MG63 (cell line): ENCODE results near the gene ADGRB2. TPM values are rescaled to one million over a fixed set of nuclear protein-coding genes. Genes with fewer than 3 reads are reported as not detected.

Experiments
- DNase-seq: peaks from one replicate; pipeline ENCODE4 v3.0.0-alpha.2; 2020
- H3K27me3 ChIP-seq: fragments of 250-450 bp; sonication (Bioruptor Pico); 2 replicates; pipeline ENCODE4 v1.5.1; 2020; ENCODE audit warnings: mild to moderate bottlenecking, moderate library complexity
- H3K36me3 ChIP-seq: fragments of 250-450 bp; sonication (Bioruptor Pico); 2 replicates; pipeline ENCODE4 v1.5.1; 2020; ENCODE audit warnings: mild to moderate bottlenecking, moderate library complexity
- H3K4me3 ChIP-seq: fragments of 250-450 bp; sonication (Bioruptor Pico); 2 replicates; pipeline ENCODE4 v1.5.1; 2020; ENCODE audit warnings: mild to moderate bottlenecking, moderate library complexity
- H3K9me3 ChIP-seq: fragments of 250-450 bp; sonication (Bioruptor Pico); 2 replicates; pipeline ENCODE4 v1.5.1; 2020; ENCODE audit warnings: mild to moderate bottlenecking, moderate library complexity
- total RNA-seq: library from RNA; depleted of rRNA; stranded (reverse); fragments of >200 nt; shearing (Covaris generic); gene quantifications from 2 replicates; pipeline ENCODE4 v1.2.3, GENCODE V29; 2014; ENCODE audit warnings: low replicate concordance

ADGRB2 gene
- total RNA-seq, 1 experiment from 2014 or later = 8.5 TPM

DNA sequence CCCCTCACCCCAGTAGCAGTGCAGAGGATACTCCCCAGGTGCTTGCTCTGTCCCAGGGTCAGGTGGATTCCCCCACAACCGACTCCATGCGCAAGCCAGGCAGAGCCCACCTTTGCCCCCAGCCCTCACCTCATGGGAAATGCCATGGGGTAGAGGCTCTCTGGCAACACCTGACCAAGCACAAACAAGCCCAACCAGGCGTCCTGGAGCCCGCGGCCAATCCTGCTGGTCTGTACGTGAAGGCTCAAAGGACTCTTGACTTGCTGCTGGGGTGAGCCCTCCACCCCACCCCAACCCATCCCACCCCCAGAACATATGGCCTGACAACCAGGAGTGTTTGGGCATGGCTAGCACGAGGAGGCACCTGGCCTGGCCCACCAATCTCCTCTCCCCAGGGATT is 1.8 kb downstream of the ADGRB2 start:
- no peaks in the 10 kb centered on the region for H3K36me3 ChIP-seq
- DNase-seq = no peak
- H3K4me3 ChIP-seq = peak overlapping the region; percentile 58; the same call in 1 of the 2 replicates

DNA sequence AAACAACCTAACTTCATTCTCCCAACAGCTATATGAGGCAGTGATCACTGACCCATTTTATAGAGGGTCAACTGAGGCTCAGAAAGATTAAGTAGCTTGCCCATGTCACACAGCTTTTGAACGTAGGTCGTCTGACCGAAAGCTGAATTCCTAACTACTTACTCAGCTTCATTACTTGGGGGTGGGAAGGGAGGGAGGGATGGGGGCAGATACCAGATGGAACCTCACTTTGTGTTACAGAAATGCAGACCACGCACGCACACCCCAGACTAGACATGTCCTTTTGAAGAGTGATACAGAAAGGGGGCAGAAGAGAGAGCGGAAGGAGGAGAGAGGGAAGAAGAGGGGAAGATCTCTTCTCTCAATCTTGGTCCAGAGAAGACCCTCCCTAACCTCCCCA is 2.3 kb downstream of the ADGRB2 start:
- DNase-seq = no peak
- Histone ChIP-seq H3K4me3 (no peak overlapping the region), H3K36me3 (0 out of 2 replicates have a peak, but pooled peaks cover 1% of the 10 kb centered on the region), H3K9me3 (no peaks in the 10 kb centered on the region), H3K27me3 (no peaks in the 10 kb centered on the region)

More for the DNA sequence above, 1.8 kb downstream of the ADGRB2 start:
- no peaks in the 10 kb centered on the region for H3K9me3 ChIP-seq
- H3K27me3 ChIP-seq = no peaks in the 10 kb centered on the region

GRCh38 chr1:31760471-31761470 is 3.4 kb downstream of the ADGRB2 start:
- H3K4me3 ChIP-seq = peak overlapping the region; percentile 28
- H3K27me3 ChIP-seq = no peaks in the 10 kb centered on the region
- H3K36me3 ChIP-seq = 0 out of 2 replicates have a peak, but pooled peaks cover 2% of the 10 kb centered on the region
- no peaks in the 10 kb centered on the region for H3K9me3 ChIP-seq
- peak; percentile 65 for DNase-seq

DNA sequence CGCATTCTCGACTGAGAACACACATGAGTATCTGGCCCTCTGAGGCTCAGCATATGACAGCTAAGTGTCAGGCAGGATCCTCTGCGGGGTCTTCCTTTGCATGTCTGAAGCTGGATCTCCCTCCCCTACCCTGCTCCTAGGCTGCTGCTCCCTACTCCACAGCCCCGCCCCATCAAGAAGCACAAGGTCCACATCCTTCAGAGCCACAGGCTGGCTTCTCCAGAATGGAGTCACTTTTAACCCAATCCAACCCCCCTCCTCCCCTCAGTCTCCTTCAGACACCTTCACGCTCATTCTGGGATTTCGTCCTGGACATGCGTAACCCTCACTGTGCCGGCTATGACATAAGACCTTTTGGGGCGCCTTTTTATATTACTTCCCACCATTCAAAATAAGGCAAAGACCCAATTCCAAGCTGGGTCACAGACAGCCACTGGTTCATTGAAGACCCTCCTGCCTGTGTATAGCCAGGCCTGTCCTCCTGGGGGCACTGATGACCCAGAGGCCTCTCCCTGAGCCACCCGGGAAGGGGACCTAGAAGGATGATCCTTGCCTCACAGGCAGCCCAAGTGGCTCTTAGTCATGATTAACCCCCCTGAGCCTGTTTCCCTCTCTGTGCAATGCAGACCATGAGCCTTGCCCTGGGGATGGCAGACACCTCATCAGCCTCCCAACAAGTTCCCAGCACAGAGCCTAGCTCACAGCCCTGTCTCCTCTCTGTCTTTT is 4.7 kb downstream of the ADGRB2 start:
- Histone ChIP-seq H3K36me3 (0 out of 2 replicates have a peak, but pooled peaks cover 2% of the 10 kb centered on the region), H3K9me3 (no peaks in the 10 kb centered on the region), H3K4me3 (no peak overlapping the region), H3K27me3 (no peaks in the 10 kb centered on the region)
- DNase-seq = no peak

DNA sequence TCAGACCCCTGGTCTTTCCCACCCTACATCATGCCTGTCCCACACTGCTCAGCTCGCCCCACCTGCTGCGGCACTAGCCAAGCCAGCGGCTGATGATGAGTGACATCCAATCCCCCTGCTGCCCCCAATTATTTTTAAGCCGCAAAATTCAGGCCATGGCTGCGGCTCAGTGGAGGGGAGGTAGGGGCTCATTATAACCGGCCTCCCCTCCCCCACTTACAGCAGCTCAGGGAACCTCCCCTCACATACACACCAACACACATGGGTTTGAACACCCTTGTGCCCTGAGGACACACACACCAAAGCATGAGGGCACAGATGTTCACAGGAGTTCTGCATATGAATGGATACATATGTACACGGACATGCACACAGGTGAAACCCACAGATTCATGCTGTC is 5.3 kb downstream of the ADGRB2 start:
- Histone ChIP-seq H3K9me3 (no peaks in the 10 kb centered on the region), H3K27me3 (no peaks in the 10 kb centered on the region), H3K4me3 (no peak overlapping the region), H3K36me3 (0 out of 2 replicates have a peak, but pooled peaks cover 2% of the 10 kb centered on the region)
- DNase-seq = no peak

DNA sequence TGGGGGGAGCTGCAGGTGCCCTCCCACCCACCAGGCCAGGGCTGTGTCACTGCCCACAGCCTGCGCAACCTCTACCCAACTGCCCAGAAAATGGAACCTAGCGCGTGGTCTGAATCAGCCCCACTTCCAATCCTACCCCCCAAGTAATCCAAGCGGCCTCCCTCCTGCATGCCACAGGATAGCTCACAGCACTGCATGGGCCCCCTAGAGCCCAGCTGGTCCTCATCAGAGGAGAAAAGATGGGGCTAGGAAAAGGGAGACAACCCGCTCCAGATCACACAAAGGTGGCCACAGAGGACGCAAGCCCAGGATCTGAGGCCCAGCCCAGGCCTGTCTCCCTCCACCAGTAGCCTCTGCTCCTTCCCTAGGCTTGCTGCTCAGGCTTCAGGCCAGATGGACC is 6.2 kb downstream of the ADGRB2 start:
- Histone ChIP-seq H3K9me3 (no peaks in the 10 kb centered on the region), H3K36me3 (0 out of 2 replicates have a peak, but pooled peaks cover 2% of the 10 kb centered on the region), H3K4me3 (no peak overlapping the region), H3K27me3 (no peaks in the 10 kb centered on the region)
- no peak for DNase-seq

DNA sequence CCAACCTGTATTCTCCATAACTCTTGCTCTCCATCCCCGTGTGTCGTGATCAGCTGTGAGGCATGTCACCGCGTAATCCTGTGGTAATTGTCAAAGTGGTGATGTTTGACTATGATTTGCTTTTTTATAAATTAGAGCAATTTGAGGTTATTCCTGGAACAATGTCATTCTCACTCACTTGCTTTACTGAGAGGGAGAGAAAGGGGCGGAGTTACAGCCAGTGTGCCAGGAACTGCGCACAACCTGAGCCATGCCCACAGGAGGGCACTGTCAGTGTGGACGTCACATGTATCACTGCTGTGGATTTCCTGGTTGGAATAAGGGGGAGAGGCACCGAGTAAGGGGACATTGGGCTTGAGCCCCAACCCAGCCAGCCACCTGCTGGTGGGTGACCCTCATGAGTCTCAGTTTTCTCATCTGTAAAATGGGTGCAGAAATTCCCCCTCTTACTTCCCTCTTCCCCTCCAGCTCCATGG is 6.9 kb downstream of the ADGRB2 start:
- Histone ChIP-seq H3K36me3 (0 out of 2 replicates have a peak, but pooled peaks cover 2% of the 10 kb centered on the region), H3K27me3 (no peaks in the 10 kb centered on the region), H3K9me3 (no peaks in the 10 kb centered on the region), H3K4me3 (no peak overlapping the region)
- DNase-seq = no peak

GRCh38 chr1:31756578-31756977 is 7.6 kb downstream of the ADGRB2 start:
- no peak for DNase-seq
- no peaks in the 10 kb centered on the region for H3K9me3 ChIP-seq
- 0 out of 2 replicates have a peak, but pooled peaks cover 2% of the 10 kb centered on the region for H3K36me3 ChIP-seq
- H3K27me3 ChIP-seq = no peaks in the 10 kb centered on the region
- H3K4me3 ChIP-seq = no peak overlapping the region

GRCh38 chr1:31755850-31756492 is 8.2 kb downstream of the ADGRB2 start:
- no peak overlapping the region for H3K4me3 ChIP-seq
- no peaks in the 10 kb centered on the region for H3K27me3 ChIP-seq
- 0 out of 2 replicates have a peak, but pooled peaks cover 2% of the 10 kb centered on the region for H3K36me3 ChIP-seq
- DNase-seq = no peak
- no peaks in the 10 kb centered on the region for H3K9me3 ChIP-seq

- no peaks in the 10 kb centered on the region for H3K9me3 ChIP-seq
- DNase-seq = peak; percentile 93
- H3K27me3 ChIP-seq = no peaks in the 10 kb centered on the region
- H3K36me3 ChIP-seq = 0 out of 2 replicates have a peak, but pooled peaks cover 2% of the 10 kb centered on the region
- H3K4me3 ChIP-seq = no peak overlapping the region
Observed at GRCh38 chr1:31755197-31755611, 8.9 kb downstream of the ADGRB2 start.

DNA sequence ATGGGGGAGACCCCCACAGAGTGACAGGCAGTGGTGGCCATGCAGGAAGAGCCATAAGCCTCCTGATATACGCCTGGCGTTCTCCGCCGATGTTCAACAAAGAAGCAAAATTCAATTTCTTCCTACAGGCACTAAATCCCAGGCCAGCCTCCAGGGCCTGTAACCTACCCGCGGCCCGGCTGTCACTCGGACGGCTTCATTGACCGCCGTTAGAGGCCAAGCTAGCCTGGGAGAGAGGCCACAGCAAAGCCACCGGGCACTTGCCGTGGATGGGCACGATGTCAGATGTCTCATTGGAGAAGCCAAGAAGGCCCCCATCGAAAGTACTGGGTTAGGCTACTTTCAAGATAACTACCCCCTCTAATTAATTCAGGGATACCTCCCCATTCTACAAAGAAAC is 9.7 kb downstream of the ADGRB2 start:
- Histone ChIP-seq H3K36me3 (0 out of 2 replicates have a peak, but pooled peaks cover 2% of the 10 kb centered on the region), H3K4me3 (no peak overlapping the region), H3K9me3 (no peaks in the 10 kb centered on the region), H3K27me3 (no peaks in the 10 kb centered on the region)
- no peak for DNase-seq

DNA sequence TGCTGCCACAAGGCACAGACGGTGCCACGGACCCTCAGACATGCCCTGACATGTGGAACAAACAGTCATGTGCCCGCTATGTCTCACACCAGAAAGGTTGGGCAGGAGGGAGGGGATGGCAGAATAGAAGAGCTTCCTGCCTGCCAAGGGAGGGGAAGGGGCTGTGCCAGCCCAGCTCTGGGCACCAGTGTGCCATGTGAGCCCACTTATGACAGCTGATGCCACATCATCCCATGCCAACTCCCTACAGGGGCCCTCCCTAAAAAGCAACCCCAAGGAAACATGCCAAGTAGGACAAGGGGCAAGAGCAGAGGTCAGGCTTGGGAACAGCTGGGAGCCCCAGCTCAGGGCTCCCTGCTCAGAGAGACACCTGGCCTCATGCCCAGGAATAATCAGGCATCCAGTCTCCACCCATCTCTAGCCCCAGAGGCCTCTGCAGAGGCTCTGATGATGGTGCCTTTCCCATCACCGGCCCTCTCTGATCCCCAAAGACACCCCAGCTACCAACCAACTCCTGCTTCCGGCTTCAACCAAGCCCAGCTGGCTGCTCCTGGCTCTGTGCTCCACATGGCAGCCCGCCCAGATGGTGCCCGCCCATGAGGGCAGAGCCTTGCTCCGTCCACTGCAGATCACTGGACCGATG is 10.3 kb downstream of the ADGRB2 start:
- no peak overlapping the region for H3K4me3 ChIP-seq
- H3K36me3 ChIP-seq = 0 out of 2 replicates have a peak, but pooled peaks cover 2% of the 10 kb centered on the region
- no peaks in the 10 kb centered on the region for H3K27me3 ChIP-seq
- DNase-seq = peak; percentile 88
- no peaks in the 10 kb centered on the region for H3K9me3 ChIP-seq

- DNase-seq = peak; percentile 88
- Histone ChIP-seq H3K27me3 (no peaks in the 10 kb centered on the region), H3K36me3 (0 out of 2 replicates have a peak, but pooled peaks cover 2% of the 10 kb centered on the region), H3K9me3 (no peaks in the 10 kb centered on the region), H3K4me3 (no peak overlapping the region)
Observed at GRCh38 chr1:31752952-31753475, 11.1 kb downstream of the ADGRB2 start.

- Histone ChIP-seq H3K9me3 (no peaks in the 10 kb centered on the region), H3K36me3 (0 out of 2 replicates have a peak, but pooled peaks cover 2% of the 10 kb centered on the region), H3K27me3 (no peaks in the 10 kb centered on the region), H3K4me3 (no peak overlapping the region)
- DNase-seq = no peak
Observed at GRCh38 chr1:31752258-31752657, 11.9 kb downstream of the ADGRB2 start.

DNA sequence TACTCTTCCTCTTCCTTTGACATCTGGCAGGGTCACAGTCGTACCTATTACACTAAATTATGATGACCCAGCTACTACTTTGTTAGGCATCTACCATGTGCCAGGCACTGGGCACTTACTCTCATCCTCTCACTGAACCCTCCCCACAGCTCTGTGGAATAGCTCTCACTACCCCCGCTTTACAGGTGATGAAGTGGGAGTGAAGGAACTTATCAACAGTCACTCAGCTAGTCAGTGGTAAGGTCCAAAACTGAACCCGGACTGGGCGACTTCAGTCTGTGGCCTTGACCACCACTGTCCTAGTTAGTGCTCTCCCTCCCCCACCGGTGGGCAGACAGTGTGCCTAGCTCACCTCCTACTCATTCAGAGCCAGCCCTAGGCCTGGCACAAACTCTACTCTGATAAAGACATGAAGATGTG is 12.3 kb downstream of the ADGRB2 start:
- no peaks in the 10 kb centered on the region for H3K27me3 ChIP-seq
- 0 out of 2 replicates have a peak, but pooled peaks cover under 1% of the 10 kb centered on the region for H3K36me3 ChIP-seq
- DNase-seq = no peak
- H3K4me3 ChIP-seq = no peak overlapping the region
- H3K9me3 ChIP-seq = no peaks in the 10 kb centered on the region
